ENCODE data around the gene SF3B5. TPM values are rescaled to one million over a fixed set of nuclear protein-coding genes. Genes with fewer than 3 reads are reported as not detected.
A peak's percentile ranks its signal among the peaks of the same experiment; 100 is the strongest.

Gene SF3B5
- total and polyA plus RNA-seq, 9 of the 15 experiments (the other 6 are each of a cell fraction or from before 2014, with no cell fraction given), result 238 to 1,211 (median 407) TPM

- TF ChIP-seq ZNF518B (CRISPR knock-in tag; IDR thresholded peaks at IDR 0.05) (no peak), SRF (CRISPR knock-in tag; IDR thresholded peaks at IDR 0.05) (peak in 1 of 2 experiments; percentile 62; a peak in 1 of 4 replicates), THAP12 (CRISPR knock-in tag; IDR thresholded peaks at IDR 0.05) (peak; percentile 82; the same call in 1 of the 2 replicates), ZNF134 (CRISPR knock-in tag; conservative IDR thresholded peaks at IDR 0.05) (no peak), ELF1 (tag; IDR thresholded peaks at IDR 0.05) (peak; percentile 100), CHD1 (IDR thresholded peaks at IDR 0.05; ENCODE audit: low read length) (no peak), ATF7 (IDR thresholded peaks at IDR 0.05) (peak; percentile 95), ZBTB2 (IDR thresholded peaks at IDR 0.05) (no peak; the same call in 1 of the 2 replicates), FOS (IDR thresholded peaks at IDR 0.05; ENCODE audit: extremely low read depth, insufficient read length) (peak; percentile 84), MEIS2 (IDR thresholded peaks at IDR 0.05; ENCODE audit: partially characterized antibody) (no peak), VEZF1 (CRISPR knock-in tag; IDR thresholded peaks at IDR 0.05) (peak; percentile 96), ETV5 (CRISPR knock-in tag; IDR thresholded peaks at IDR 0.05; ENCODE audit: low read depth) (peak; percentile 91), ZNF143 (CRISPR knock-in tag; IDR thresholded peaks at IDR 0.05) (peak; percentile 95), MTA3 (IDR thresholded peaks at IDR 0.05; ENCODE audit: borderline replicate concordance) (peak; percentile 94; the same call in 1 of the 2 replicates), ZNF639 (CRISPR knock-in tag; conservative IDR thresholded peaks at IDR 0.05 in 1 of 2, IDR thresholded peaks at IDR 0.05 in 1 of 2) (peak in 1 of 2 experiments; percentile 60; a peak in 1 of 4 replicates)
These were observed at the start of gene SF3B5 (continued) for GRCh38 chr6:144095134-144096002.
